SK-N-SH treated with all-trans-retinoic acid at 6 μM for 48 hours (cell line): ENCODE measurements around the gene ANKRD13D.
A peak's percentile ranks its signal among the peaks of the same experiment; 100 is the strongest.

ENCODE experiments used
- ATAC-seq: fragments of 200-7000 bp; cut with Tn5 transposase; 3 replicates; pipeline ENCODE4 v1.9.1; 2020; ENCODE audit warnings: mild to moderate bottlenecking, moderate library complexity
- ARNTL ChIP-seq: fragments of 450-650 bp; formaldehyde crosslinking; IDR thresholded peaks from 2 replicates; pipeline ENCODE4 v1.5.0; 2020; ENCODE audit warnings: low read depth, mild to moderate bottlenecking, moderate library complexity, borderline replicate concordance
- CSDC2 ChIP-seq: fragments of 250-450 bp; sonication (Bioruptor Pico); IDR thresholded peaks from 2 replicates; pipeline ENCODE4 v1.5.0; 2020; ENCODE audit warnings: mild to moderate bottlenecking, moderate library complexity
- ESRRG ChIP-seq: fragments of 250-450 bp; sonication (Bioruptor Pico); IDR thresholded peaks from 2 replicates; pipeline ENCODE4 v1.6.1; 2021; ENCODE audit warnings: mild to moderate bottlenecking
- GLIS3 ChIP-seq: fragments of 250-450 bp; sonication (Bioruptor Pico); IDR thresholded peaks from 2 replicates; pipeline ENCODE4 v1.5.0; 2020; ENCODE audit warnings: mild to moderate bottlenecking, moderate library complexity
- ISL1 ChIP-seq: fragments of 250-450 bp; sonication (Bioruptor Pico); IDR thresholded peaks from 2 replicates; pipeline ENCODE4 v2.1.2; 2022; ENCODE audit warnings: mild to moderate bottlenecking, moderate library complexity
- OSR1 ChIP-seq: fragments of 250-450 bp; sonication (Bioruptor Pico); IDR thresholded peaks from 2 replicates; pipeline ENCODE4 v1.8.0; 2022; ENCODE audit warnings: moderate library complexity, mild to moderate bottlenecking, inconsistent platforms
- RARB ChIP-seq: fragments of 250-450 bp; sonication (Bioruptor Pico); IDR thresholded peaks from 2 replicates; pipeline ENCODE4 v1.8.0; 2021; ENCODE audit warnings: mild to moderate bottlenecking, moderate library complexity
- SNAI2 ChIP-seq: fragments of 250-450 bp; sonication (Bioruptor Pico); IDR thresholded peaks from 2 replicates; pipeline ENCODE4 v1.5.0; 2020; ENCODE audit warnings: mild to moderate bottlenecking, moderate library complexity
- TCF4 ChIP-seq: fragments of 250-450 bp; sonication (Bioruptor Pico); IDR thresholded peaks from 2 replicates; pipeline ENCODE4 v1.8.0; 2021; ENCODE audit warnings: mild to moderate bottlenecking, moderate library complexity, borderline replicate concordance
- TOX ChIP-seq: fragments of 250-450 bp; sonication (Bioruptor Pico); IDR thresholded peaks from 2 replicates; pipeline ENCODE4 v1.8.0; 2021; ENCODE audit warnings: mild to moderate bottlenecking, moderate library complexity, borderline replicate concordance
- ZC3H10 ChIP-seq: fragments of 250-450 bp; sonication (Bioruptor Pico); IDR thresholded peaks from 2 replicates; pipeline ENCODE4 v1.5.1; 2021; ENCODE audit warnings: mild to moderate bottlenecking, moderate library complexity
- ZFP3 ChIP-seq: fragments of 250-450 bp; sonication (Bioruptor Pico); IDR thresholded peaks from 2 replicates; pipeline ENCODE4 v1.5.0; 2020; ENCODE audit warnings: mild to moderate bottlenecking, moderate library complexity
- ZFP30 ChIP-seq: fragments of 450-650 bp; formaldehyde crosslinking; IDR thresholded peaks from 2 replicates; pipeline ENCODE4 v1.5.0; 2022; ENCODE audit warnings: mild to moderate bottlenecking, moderate library complexity
- ZNF565 ChIP-seq: fragments of 450-650 bp; formaldehyde crosslinking; conservative IDR thresholded peaks from 2 replicates; pipeline ENCODE4 v1.5.0; 2020; ENCODE audit warnings: low read depth, mild to moderate bottlenecking, moderate library complexity
- ZNF70 ChIP-seq: fragments of 450-650 bp; formaldehyde crosslinking; IDR thresholded peaks from 2 replicates; pipeline ENCODE4 v1.5.0; 2020; ENCODE audit warnings: mild to moderate bottlenecking, moderate library complexity
- ZNF8 ChIP-seq: fragments of 450-650 bp; formaldehyde crosslinking; IDR thresholded peaks from 2 replicates; pipeline ENCODE4 v1.5.0; 2020; ENCODE audit warnings: mild to moderate bottlenecking, moderate library complexity
- TF ChIP-seq, protein P1 (sequence below): fragments of 250-450 bp; sonication (Bioruptor Pico); IDR thresholded peaks from 2 replicates; pipeline ENCODE4 v1.8.0; 2020; ENCODE audit warnings: mild to moderate bottlenecking, moderate library complexity, borderline replicate concordance
- TF ChIP-seq, protein P2 (sequence below): fragments of 250-450 bp; sonication (Bioruptor Pico); IDR thresholded peaks from 2 replicates; pipeline ENCODE4 v1.8.0; 2021; ENCODE audit warnings: low read depth, mild to moderate bottlenecking, moderate library complexity, borderline replicate concordance
- TF ChIP-seq, protein P3 (sequence below): fragments of 250-450 bp; sonication (Bioruptor Pico); IDR thresholded peaks from 2 replicates; pipeline ENCODE4 v1.5.1; 2020; ENCODE audit warnings: low read depth, mild to moderate bottlenecking, moderate library complexity
- TF ChIP-seq, protein P4 (sequence below): fragments of 250-450 bp; sonication (Bioruptor Pico); IDR thresholded peaks from 2 replicates; pipeline ENCODE4 v1.5.0; 2020; ENCODE audit warnings: mild to moderate bottlenecking, moderate library complexity

Gene ANKRD13D

DNA sequence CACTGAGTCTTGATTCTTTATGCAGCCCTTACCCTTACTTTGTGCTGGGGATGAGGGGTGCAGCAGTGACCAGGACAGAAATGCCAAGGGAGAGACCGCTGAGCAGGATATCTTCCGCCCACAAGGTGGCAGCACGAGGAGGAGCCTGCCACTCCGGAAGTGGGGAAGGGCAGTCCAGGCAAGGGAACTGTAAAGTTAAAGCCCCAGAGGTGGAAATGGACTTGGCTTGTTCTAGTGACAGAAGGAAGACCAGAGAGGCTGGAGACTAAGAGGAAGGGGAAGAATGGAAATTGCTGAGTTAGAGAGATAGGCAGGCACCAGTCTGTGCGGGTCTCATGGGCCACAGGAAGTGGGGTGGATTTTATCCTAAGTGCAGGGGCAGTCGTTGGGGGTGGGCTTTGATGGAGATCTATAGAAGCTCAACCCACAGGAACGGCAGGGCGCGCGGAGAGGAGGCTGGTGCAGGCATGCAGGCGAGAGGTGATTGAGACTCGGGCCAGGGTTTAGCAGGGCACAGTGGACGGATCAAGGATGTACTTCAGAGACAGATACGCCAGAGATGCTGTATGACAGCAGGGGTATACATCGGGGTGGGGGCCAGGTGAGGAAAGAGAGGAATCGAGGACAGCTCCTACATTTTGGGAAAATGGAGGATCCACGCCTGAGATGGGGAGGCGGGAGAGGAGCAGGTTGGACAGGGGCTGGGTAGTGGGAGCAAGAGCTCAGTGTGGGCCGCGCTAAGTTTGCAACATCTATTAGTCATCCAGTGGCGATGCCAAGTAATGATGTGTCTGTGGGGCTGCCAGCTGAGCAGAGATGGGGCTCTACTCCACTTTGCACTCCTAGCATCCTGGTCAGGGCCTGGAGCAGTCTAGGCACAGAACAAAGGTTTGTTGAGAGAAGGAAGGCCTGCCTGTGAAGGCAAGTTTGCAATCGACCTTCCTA lies 26.1 kb upstream of the ANKRD13D start:
- ATAC-seq: peak; percentile 85
- no peak for TF ChIP-seq OSR1 (CRISPR knock-in tag)
- TF ChIP-seq ZNF8: no peak
- no peak for TF ChIP-seq ZFP30 (CRISPR knock-in tag)
- TF ChIP-seq CSDC2: no peak
- TF ChIP-seq, protein P1, sequence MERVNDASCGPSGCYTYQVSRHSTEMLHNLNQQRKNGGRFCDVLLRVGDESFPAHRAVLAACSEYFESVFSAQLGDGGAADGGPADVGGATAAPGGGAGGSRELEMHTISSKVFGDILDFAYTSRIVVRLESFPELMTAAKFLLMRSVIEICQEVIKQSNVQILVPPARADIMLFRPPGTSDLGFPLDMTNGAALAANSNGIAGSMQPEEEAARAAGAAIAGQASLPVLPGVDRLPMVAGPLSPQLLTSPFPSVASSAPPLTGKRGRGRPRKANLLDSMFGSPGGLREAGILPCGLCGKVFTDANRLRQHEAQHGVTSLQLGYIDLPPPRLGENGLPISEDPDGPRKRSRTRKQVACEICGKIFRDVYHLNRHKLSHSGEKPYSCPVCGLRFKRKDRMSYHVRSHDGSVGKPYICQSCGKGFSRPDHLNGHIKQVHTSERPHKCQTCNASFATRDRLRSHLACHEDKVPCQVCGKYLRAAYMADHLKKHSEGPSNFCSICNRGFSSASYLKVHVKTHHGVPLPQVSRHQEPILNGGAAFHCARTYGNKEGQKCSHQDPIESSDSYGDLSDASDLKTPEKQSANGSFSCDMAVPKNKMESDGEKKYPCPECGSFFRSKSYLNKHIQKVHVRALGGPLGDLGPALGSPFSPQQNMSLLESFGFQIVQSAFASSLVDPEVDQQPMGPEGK (CRISPR knock-in tag): no peak
- no peak for TF ChIP-seq ZFP3 (CRISPR knock-in tag)
- TF ChIP-seq ZNF70: no peak
- no peak for TF ChIP-seq ZC3H10
- TF ChIP-seq, protein P2, sequence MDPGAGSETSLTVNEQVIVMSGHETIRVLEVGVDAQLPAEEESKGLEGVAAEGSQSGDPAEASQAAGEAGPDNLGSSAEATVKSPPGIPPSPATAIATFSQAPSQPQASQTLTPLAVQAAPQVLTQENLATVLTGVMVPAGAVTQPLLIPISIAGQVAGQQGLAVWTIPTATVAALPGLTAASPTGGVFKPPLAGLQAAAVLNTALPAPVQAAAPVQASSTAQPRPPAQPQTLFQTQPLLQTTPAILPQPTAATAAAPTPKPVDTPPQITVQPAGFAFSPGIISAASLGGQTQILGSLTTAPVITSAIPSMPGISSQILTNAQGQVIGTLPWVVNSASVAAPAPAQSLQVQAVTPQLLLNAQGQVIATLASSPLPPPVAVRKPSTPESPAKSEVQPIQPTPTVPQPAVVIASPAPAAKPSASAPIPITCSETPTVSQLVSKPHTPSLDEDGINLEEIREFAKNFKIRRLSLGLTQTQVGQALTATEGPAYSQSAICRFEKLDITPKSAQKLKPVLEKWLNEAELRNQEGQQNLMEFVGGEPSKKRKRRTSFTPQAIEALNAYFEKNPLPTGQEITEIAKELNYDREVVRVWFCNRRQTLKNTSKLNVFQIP (CRISPR knock-in tag): no peak
- TF ChIP-seq, protein P3, sequence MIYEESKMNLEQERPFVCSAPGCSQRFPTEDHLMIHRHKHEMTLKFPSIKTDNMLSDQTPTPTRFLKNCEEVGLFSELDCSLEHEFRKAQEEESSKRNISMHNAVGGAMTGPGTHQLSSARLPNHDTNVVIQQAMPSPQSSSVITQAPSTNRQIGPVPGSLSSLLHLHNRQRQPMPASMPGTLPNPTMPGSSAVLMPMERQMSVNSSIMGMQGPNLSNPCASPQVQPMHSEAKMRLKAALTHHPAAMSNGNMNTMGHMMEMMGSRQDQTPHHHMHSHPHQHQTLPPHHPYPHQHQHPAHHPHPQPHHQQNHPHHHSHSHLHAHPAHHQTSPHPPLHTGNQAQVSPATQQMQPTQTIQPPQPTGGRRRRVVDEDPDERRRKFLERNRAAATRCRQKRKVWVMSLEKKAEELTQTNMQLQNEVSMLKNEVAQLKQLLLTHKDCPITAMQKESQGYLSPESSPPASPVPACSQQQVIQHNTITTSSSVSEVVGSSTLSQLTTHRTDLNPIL (CRISPR knock-in tag): no peak
- no peak for TF ChIP-seq ARNTL (CRISPR knock-in tag)
- no peak for TF ChIP-seq SNAI2
- TF ChIP-seq GLIS3 (CRISPR knock-in tag): no peak
- TF ChIP-seq RARB (CRISPR knock-in tag): no peak

DNA sequence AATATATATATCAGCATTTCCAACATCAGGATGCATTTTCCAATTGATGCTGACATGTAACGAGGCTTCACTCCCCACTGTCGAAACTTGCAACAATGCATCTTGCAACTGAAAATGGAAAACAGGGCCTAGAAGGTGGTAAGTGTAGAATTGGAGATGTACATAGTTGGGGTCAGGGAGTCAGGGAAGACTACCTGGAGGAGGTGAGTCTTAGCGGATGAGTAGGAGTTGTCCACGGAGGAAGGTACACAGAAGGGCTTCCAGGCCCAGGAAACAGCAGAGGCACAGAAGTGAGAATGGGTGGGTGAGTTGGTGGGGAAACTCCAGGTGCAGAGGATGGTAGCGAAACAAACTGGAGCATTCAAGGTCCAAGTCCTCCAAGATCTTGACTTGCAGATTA lies 24.8 kb upstream of the ANKRD13D start:
- no peak for ATAC-seq
- TF ChIP-seq ZFP3 (CRISPR knock-in tag): peak; percentile 93
- no peak for TF ChIP-seq ZNF8

DNA sequence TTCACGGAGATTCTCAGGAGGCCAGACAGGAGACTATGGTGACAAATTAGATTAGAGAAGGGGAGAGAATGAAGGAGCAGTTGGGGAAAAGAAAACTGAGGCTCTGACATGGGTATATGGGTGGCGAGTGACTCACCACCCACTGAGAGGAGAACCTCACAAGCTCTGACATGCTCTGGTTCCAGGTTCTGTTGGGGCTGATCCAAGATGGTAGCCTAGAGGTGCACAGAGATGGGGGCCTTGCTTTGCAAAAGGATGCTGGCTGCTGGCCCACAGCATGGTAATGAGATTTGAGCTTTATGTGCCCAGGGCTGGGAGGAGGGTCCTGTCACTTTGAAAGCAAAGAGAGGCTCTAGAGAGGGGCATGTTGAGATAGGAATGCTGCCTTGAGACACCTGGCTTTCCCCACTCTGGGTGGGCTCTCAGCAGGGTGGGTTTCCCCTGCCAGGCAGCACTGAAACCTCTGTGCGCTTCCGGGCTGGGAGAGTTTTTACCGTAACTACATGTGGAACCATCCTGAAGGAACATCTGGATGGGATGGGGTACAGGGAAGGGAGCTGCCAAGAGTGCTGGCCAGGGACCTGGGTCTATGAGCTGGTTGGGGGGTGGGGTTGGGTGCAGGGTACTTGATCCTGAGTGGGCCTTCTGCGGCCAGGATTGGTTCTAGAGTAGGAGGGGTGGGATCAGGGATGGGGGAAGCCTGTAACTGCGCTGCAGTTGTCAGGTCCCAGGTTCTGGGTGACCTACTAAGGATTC lies 24.0 kb upstream of the ANKRD13D start:
- ATAC-seq: no peak
- no peak for TF ChIP-seq ZNF8
- TF ChIP-seq, protein P3 (CRISPR knock-in tag): no peak
- TF ChIP-seq, protein P1 (CRISPR knock-in tag): no peak
- no peak for TF ChIP-seq ISL1 (CRISPR knock-in tag)
- TF ChIP-seq GLIS3 (CRISPR knock-in tag): no peak
- no peak for TF ChIP-seq ZNF70
- TF ChIP-seq ZFP30 (CRISPR knock-in tag): no peak
- TF ChIP-seq, protein P4, sequence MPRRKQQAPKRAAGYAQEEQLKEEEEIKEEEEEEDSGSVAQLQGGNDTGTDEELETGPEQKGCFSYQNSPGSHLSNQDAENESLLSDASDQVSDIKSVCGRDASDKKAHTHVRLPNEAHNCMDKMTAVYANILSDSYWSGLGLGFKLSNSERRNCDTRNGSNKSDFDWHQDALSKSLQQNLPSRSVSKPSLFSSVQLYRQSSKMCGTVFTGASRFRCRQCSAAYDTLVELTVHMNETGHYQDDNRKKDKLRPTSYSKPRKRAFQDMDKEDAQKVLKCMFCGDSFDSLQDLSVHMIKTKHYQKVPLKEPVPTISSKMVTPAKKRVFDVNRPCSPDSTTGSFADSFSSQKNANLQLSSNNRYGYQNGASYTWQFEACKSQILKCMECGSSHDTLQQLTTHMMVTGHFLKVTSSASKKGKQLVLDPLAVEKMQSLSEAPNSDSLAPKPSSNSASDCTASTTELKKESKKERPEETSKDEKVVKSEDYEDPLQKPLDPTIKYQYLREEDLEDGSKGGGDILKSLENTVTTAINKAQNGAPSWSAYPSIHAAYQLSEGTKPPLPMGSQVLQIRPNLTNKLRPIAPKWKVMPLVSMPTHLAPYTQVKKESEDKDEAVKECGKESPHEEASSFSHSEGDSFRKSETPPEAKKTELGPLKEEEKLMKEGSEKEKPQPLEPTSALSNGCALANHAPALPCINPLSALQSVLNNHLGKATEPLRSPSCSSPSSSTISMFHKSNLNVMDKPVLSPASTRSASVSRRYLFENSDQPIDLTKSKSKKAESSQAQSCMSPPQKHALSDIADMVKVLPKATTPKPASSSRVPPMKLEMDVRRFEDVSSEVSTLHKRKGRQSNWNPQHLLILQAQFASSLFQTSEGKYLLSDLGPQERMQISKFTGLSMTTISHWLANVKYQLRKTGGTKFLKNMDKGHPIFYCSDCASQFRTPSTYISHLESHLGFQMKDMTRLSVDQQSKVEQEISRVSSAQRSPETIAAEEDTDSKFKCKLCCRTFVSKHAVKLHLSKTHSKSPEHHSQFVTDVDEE (CRISPR knock-in tag): no peak
- TF ChIP-seq RARB (CRISPR knock-in tag): no peak
- no peak for TF ChIP-seq ZC3H10
- TF ChIP-seq, protein P2 (CRISPR knock-in tag): no peak
- no peak for TF ChIP-seq OSR1 (CRISPR knock-in tag)
- no peak for TF ChIP-seq ZNF565 (CRISPR knock-in tag)
- no peak for TF ChIP-seq ESRRG (CRISPR knock-in tag)
- no peak for TF ChIP-seq CSDC2
- no peak for TF ChIP-seq TOX (CRISPR knock-in tag)
- no peak for TF ChIP-seq SNAI2
- TF ChIP-seq ZFP3 (CRISPR knock-in tag): no peak
- no peak for TF ChIP-seq TCF4 (CRISPR knock-in tag)
